Stomach (tissue), 4 donors: ENCODE measurements around the gene TMEM161B.

Source experiments
- POLR2A ChIP-seq, 4 donors: fragments of 450-650 bp; IDR thresholded peaks; one replicate each; pipeline ENCODE4 v1.6.1; 2016; ENCODE audit warnings: antibody characterized with exemption in 4 of 4, control low read depth in 2 of 4, mild to moderate bottlenecking in 1 of 4, moderate library complexity in 1 of 4
- TF ChIP-seq, protein P1 (sequence below), 7 experiments: fragments of 450-650 bp in 4 of 7; fragments of 200-600 bp in 3 of 7; sonication (generic) in 3 of 7; IDR thresholded peaks; one replicate each; pipeline ENCODE4 v1.5.1; 2016 to 2019; ENCODE audit warnings: antibody characterized with exemption in 7 of 7, control low read depth in 2 of 7, mild to moderate bottlenecking in 1 of 7

DNA sequence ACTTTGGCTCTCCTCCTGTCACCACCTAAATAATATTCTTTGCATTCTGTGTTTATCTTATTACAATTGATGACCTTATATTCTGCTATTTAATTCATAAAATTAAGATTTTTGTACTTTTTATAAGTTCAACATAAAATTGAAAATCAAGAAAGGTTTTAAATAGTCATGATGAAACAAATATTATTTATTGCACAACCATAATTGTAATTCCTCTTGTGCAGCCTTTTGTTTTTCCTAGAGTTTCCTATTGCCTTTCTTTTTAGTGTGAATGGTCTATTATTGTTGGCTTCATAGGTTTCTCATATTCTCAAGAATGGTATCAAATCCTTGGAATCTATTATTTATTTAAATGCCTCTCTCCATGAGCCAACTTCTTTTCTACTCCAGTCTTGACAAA, 117.9 kb downstream of the TMEM161B start:
- TF ChIP-seq, protein P1, sequence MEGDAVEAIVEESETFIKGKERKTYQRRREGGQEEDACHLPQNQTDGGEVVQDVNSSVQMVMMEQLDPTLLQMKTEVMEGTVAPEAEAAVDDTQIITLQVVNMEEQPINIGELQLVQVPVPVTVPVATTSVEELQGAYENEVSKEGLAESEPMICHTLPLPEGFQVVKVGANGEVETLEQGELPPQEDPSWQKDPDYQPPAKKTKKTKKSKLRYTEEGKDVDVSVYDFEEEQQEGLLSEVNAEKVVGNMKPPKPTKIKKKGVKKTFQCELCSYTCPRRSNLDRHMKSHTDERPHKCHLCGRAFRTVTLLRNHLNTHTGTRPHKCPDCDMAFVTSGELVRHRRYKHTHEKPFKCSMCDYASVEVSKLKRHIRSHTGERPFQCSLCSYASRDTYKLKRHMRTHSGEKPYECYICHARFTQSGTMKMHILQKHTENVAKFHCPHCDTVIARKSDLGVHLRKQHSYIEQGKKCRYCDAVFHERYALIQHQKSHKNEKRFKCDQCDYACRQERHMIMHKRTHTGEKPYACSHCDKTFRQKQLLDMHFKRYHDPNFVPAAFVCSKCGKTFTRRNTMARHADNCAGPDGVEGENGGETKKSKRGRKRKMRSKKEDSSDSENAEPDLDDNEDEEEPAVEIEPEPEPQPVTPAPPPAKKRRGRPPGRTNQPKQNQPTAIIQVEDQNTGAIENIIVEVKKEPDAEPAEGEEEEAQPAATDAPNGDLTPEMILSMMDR (IDR thresholded peaks at IDR 0.05): no peak
- TF ChIP-seq POLR2A (IDR thresholded peaks at IDR 0.05): no peak
